HEK293T (cell line): ENCODE measurements around the gene ZNF514.

Experiments
- ARNT ChIP-seq: fragments of 450-650 bp; IDR thresholded peaks from 2 replicates; pipeline ENCODE4 v1.6.1; 2017; ENCODE audit warnings: mild to moderate bottlenecking
- BHLHE40 ChIP-seq: fragments of 450-650 bp; IDR thresholded peaks from 2 replicates; pipeline ENCODE4 v1.6.1; 2016; ENCODE audit warnings: mild to moderate bottlenecking, moderate library complexity, borderline replicate concordance
- HDGF ChIP-seq: fragments of 450-650 bp; IDR thresholded peaks from 2 replicates; pipeline ENCODE4 v1.6.1; 2017; ENCODE audit warnings: antibody characterized with exemption, borderline replicate concordance
- NFRKB ChIP-seq: fragments of 450-650 bp; IDR thresholded peaks from 2 replicates; pipeline ENCODE4 v1.6.1; 2016; ENCODE audit warnings: mild to moderate bottlenecking, moderate library complexity
- SP1 ChIP-seq: fragments of 450-650 bp; IDR thresholded peaks from 2 replicates; pipeline ENCODE4 v1.6.1; 2017
- SUZ12 ChIP-seq: fragments of 450-650 bp; IDR thresholded peaks from 2 replicates; pipeline ENCODE4 v1.6.1; 2016; ENCODE audit warnings: mild to moderate bottlenecking

- TF ChIP-seq ARNT (no peak), BHLHE40 (no peak), NFRKB (no peak), SUZ12 (no peak), SP1 (no peak), HDGF (no peak)
Observed at GRCh38 chr2:95166065-95166763, 6.6 kb upstream of the ZNF514 start.
